Measurements from ENCODE around the gene SMIM22. TPM values are rescaled to one million over a fixed set of nuclear protein-coding genes. Genes with fewer than 3 reads are reported as not detected.

SMIM22 gene
- total and polyA plus RNA-seq, 7 experiments from 2014 or later, result not detected

DNA sequence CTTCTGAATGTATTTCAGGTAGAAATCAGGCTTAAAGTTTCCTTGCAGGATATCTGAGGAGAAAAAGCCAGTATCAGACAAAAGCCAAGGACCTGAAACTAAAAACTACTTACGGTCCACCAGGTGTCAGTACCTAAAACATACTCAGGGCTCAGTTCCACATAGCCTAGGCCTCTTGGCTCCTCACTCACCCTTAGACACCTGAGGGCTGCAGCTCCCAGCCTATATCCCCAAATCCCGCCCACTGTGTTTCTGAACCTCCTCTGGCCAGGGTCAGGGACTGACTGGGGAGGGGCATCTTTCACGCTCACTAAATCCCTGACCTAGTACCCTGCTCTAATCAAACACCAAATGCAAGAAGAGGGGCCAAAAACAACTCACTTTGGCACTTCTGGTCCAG is 16.1 kb downstream of the SMIM22 start:
- Histone ChIP-seq H3K27me3 (ENCODE audit: control insufficient read depth in 2 of 2, insufficient read depth in 2 of 2, low read length in 2 of 2) (no peaks in the 10 kb centered on the region), H3K36me3 (ENCODE audit: control insufficient read depth in 2 of 3, insufficient read depth in 3 of 3, low read length in 3 of 3) (peaks cover 0 to 77% (median 19%) of the 10 kb centered on the region in 3 experiments), H3K4me1 (ENCODE audit: control insufficient read depth in 2 of 2, insufficient read depth in 2 of 2, low read length in 2 of 2) (no peaks in the 10 kb centered on the region), H3K4me3 (ENCODE audit: low read length) (no peak overlapping the region), H3K9me3 (ENCODE audit: control insufficient read depth in 2 of 3, low read length in 3 of 3) (no peaks in the 10 kb centered on the region), H3K27ac (ENCODE audit: low read depth, low read length) (no peak overlapping the region)
- intact Hi-C loops (cut with micrococcal nuclease), result no loop called here
- Mint-ChIP-seq H3K4me3 (no peak overlapping the region), H3K36me3 (peaks cover 5 to 46% (median 10%) of the 10 kb centered on the region in 5 donors), H3K27me3 (no peaks in the 10 kb centered on the region), H3K27ac (peak overlapping the region in 2 of 9 donors; percentile 49 to 77), H3K9me3 (no peaks in the 10 kb centered on the region), H3K4me1 (peaks cover 0 to 2% (median 0%) of the 10 kb centered on the region in 7 donors)
- no peak for ATAC-seq
- POLR2A ChIA-PET, result interaction anchor here (1.0 kb wide), 1 partner anchor 347 kb away, joined by 3 read pairs; no protein-coding TSS in a partner anchor
- no peak for DNase-seq
- CTCF ChIA-PET, result no interaction called here

DNA sequence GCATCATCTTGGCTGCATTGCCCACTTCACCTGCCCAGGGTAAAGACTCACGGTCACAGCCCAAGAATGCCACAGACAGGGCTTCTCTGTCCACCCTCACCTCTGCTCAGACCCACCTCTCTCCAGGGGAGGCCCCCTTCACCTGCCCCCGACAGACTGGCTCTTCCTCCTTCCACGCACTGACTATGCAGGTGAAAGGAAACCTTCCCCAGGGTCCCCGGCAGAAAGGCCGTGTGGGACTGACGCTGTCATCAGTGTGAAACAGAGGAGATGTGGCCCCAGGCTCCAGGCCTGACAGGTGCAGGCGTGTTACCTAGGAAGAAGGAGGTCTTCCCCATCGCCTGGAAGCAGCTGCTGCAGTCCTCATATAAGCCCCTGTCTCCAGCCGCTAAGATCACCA is 16.6 kb downstream of the SMIM22 start:
- Mint-ChIP-seq H3K27ac (peak overlapping the region in 1 of 9 donors; percentile 49), H3K36me3 (peaks cover 5 to 49% (median 12%) of the 10 kb centered on the region in 5 donors), H3K4me1 (peaks cover 0 to 2% (median 0%) of the 10 kb centered on the region in 7 donors), H3K27me3 (no peaks in the 10 kb centered on the region), H3K9me3 (no peaks in the 10 kb centered on the region), H3K4me3 (no peak overlapping the region)
- DNase-seq (no peak), ATAC-seq (no peak)
- H3K36me3 ChIP-seq (ENCODE audit: control insufficient read depth in 2 of 3, insufficient read depth in 3 of 3, low read length in 3 of 3), result peaks cover 0 to 78% (median 19%) of the 10 kb centered on the region in 3 experiments
- POLR2A ChIA-PET, result no interaction called here
- CTCF ChIA-PET, result no interaction called here
- H3K27ac ChIP-seq (ENCODE audit: low read depth, low read length), result no peak overlapping the region
- no peaks in the 10 kb centered on the region for H3K4me1 ChIP-seq (ENCODE audit: control insufficient read depth in 2 of 2, insufficient read depth in 2 of 2, low read length in 2 of 2)
- H3K9me3 ChIP-seq (ENCODE audit: control insufficient read depth in 2 of 3, low read length in 3 of 3), result no peaks in the 10 kb centered on the region
- no peak overlapping the region for H3K4me3 ChIP-seq (ENCODE audit: low read length)
- H3K27me3 ChIP-seq (ENCODE audit: control insufficient read depth in 2 of 2, insufficient read depth in 2 of 2, low read length in 2 of 2), result no peaks in the 10 kb centered on the region
- intact Hi-C loops (cut with micrococcal nuclease), result no loop called here

GRCh38 chr16:4813251-4814003 is 18.3 kb downstream of the SMIM22 start:
- Mint-ChIP-seq H3K4me3 (no peak overlapping the region), H3K9me3 (no peaks in the 10 kb centered on the region), H3K4me1 (peaks cover 0 to 2% (median 0%) of the 10 kb centered on the region in 7 donors), H3K36me3 (peaks cover 0 to 45% (median 12%) of the 10 kb centered on the region in 5 donors), H3K27ac (peak overlapping the region in 1 of 9 donors; percentile 49), H3K27me3 (no peaks in the 10 kb centered on the region)
- Histone ChIP-seq H3K27ac (ENCODE audit: low read depth, low read length) (no peak overlapping the region), H3K36me3 (ENCODE audit: control insufficient read depth in 2 of 3, insufficient read depth in 3 of 3, low read length in 3 of 3) (peaks cover 0 to 80% (median 18%) of the 10 kb centered on the region in 3 experiments), H3K4me1 (ENCODE audit: control insufficient read depth in 2 of 2, insufficient read depth in 2 of 2, low read length in 2 of 2) (no peaks in the 10 kb centered on the region), H3K9me3 (ENCODE audit: control insufficient read depth in 2 of 3, low read length in 3 of 3) (no peaks in the 10 kb centered on the region), H3K27me3 (ENCODE audit: control insufficient read depth in 2 of 2, insufficient read depth in 2 of 2, low read length in 2 of 2) (no peaks in the 10 kb centered on the region), H3K4me3 (ENCODE audit: low read length) (no peak overlapping the region)
- intact Hi-C loops (cut with micrococcal nuclease), result no loop called here
- POLR2A ChIA-PET, result no interaction called here
- no peak for DNase-seq
- ATAC-seq, result no peak
- CTCF ChIA-PET, result no interaction called here

- Histone ChIP-seq H3K4me3 (ENCODE audit: low read length) (no peak overlapping the region), H3K27ac (ENCODE audit: low read depth, low read length) (no peak overlapping the region), H3K9me3 (ENCODE audit: control insufficient read depth in 2 of 3, low read length in 3 of 3) (no peaks in the 10 kb centered on the region), H3K36me3 (ENCODE audit: control insufficient read depth in 2 of 3, insufficient read depth in 3 of 3, low read length in 3 of 3) (peaks cover 0 to 80% (median 18%) of the 10 kb centered on the region in 3 experiments), H3K4me1 (ENCODE audit: control insufficient read depth in 2 of 2, insufficient read depth in 2 of 2, low read length in 2 of 2) (no peaks in the 10 kb centered on the region), H3K27me3 (ENCODE audit: control insufficient read depth in 2 of 2, insufficient read depth in 2 of 2, low read length in 2 of 2) (no peaks in the 10 kb centered on the region)
- Mint-ChIP-seq H3K9me3 (no peaks in the 10 kb centered on the region), H3K4me3 (no peak overlapping the region), H3K36me3 (peaks cover 0 to 49% (median 16%) of the 10 kb centered on the region in 5 donors), H3K27ac (peak overlapping the region in 1 of 9 donors; percentile 52), H3K27me3 (no peaks in the 10 kb centered on the region), H3K4me1 (peaks cover 0 to 3% (median 0%) of the 10 kb centered on the region in 7 donors)
- ATAC-seq, result no peak
- no peak for DNase-seq
- ChIA-PET POLR2A (no interaction called here), CTCF (no interaction called here)
- intact Hi-C loops (cut with micrococcal nuclease), result no loop called here
Measured at GRCh38 chr16:4814046-4814445, 18.9 kb downstream of the SMIM22 start.

DNA sequence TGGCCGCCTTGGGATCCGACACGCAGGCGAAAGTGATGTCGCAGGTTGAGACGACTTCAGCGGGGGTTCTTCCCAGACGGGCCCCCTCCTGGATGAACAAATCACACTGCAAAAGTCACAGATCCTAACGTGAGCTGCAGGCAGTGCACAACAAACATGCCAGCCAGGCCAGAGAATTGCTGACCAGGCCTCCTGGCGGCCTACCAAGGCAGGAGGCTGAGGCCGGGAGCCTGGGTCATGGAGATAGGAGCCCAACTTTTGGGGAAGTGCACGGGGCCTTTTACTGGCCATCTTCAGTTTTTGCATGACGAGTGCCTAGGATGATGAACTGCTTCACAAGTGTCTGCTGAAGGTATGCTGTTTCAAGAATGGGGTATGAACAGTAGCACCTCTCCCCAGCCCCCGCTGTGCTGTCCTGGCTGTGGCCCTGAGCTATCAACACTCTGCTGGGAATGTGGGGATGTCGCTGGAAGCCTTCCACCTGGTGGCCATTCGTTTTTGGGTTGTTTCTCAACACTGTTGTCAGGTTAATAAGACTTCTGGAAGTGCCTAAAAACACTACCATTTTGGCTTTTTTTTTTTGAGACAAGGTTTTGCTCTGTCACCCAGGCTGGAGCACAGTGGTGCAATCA is 19.5 kb downstream of the SMIM22 start:
- no peak overlapping the region for H3K4me3 ChIP-seq (ENCODE audit: low read length)
- DNase-seq (no peak), ATAC-seq (no peak)
- ChIA-PET POLR2A (interaction anchor here (0.6 kb wide), 1 partner anchor 46 kb away, joined by 3 read pairs; no protein-coding TSS in a partner anchor), CTCF (no interaction called here)
- H3K27me3 Mint-ChIP-seq, result no peaks in the 10 kb centered on the region
- no peaks in the 10 kb centered on the region for H3K27me3 ChIP-seq (ENCODE audit: control insufficient read depth in 2 of 2, insufficient read depth in 2 of 2, low read length in 2 of 2)
- H3K4me3 Mint-ChIP-seq, result no peak overlapping the region
- H3K9me3 ChIP-seq (ENCODE audit: control insufficient read depth in 2 of 3, low read length in 3 of 3), result no peaks in the 10 kb centered on the region
- H3K36me3 ChIP-seq (ENCODE audit: control insufficient read depth in 2 of 3, insufficient read depth in 3 of 3, low read length in 3 of 3), result peaks cover 0 to 79% (median 18%) of the 10 kb centered on the region in 3 experiments
- peak overlapping the region in 1 of 9 donors; percentile 52 for H3K27ac Mint-ChIP-seq
- H3K36me3 Mint-ChIP-seq, result peaks cover 0 to 49% (median 16%) of the 10 kb centered on the region in 5 donors
- no peaks in the 10 kb centered on the region for H3K9me3 Mint-ChIP-seq
- no peaks in the 10 kb centered on the region for H3K4me1 ChIP-seq (ENCODE audit: control insufficient read depth in 2 of 2, insufficient read depth in 2 of 2, low read length in 2 of 2)
- intact Hi-C loops (cut with micrococcal nuclease), result no loop called here
- no peak overlapping the region for H3K27ac ChIP-seq (ENCODE audit: low read depth, low read length)
- peaks cover 0 to 3% (median 0%) of the 10 kb centered on the region in 7 donors for H3K4me1 Mint-ChIP-seq

DNA sequence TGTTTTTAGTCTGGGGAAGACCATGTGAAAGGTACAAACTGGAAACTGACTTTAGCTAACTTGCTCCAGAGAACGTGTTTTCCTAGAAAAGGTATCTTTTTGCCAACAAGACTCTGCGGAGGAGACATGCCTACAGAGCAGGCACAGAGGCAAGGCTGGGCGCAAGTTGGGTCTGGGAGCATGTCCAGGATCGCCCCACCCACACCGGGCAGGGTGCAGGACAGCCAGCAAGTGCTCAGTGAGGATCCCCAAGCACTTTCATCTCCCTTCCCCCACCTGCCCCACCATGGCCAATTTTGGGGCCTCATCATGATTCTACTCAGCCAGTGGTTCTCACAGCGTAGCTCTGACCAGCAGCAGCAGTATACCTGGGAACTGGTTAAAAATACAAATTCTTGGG is 25.5 kb downstream of the SMIM22 start:
- no peaks in the 10 kb centered on the region for H3K27me3 Mint-ChIP-seq
- no peak for DNase-seq
- CTCF ChIA-PET, result interaction anchor here (0.6 kb wide), 1 partner anchor 12 kb away, joined by 3 read pairs; no protein-coding TSS in a partner anchor
- peaks cover 0 to 8% (median 0%) of the 10 kb centered on the region in 7 donors for H3K4me1 Mint-ChIP-seq
- POLR2A ChIA-PET, result no interaction called here
- peaks cover 7 to 37% (median 20%) of the 10 kb centered on the region in 5 donors for H3K36me3 Mint-ChIP-seq
- no peak overlapping the region for H3K4me3 Mint-ChIP-seq
- Histone ChIP-seq H3K4me1 (ENCODE audit: control insufficient read depth in 2 of 2, insufficient read depth in 2 of 2, low read length in 2 of 2) (no peaks in the 10 kb centered on the region), H3K9me3 (ENCODE audit: control insufficient read depth in 2 of 3, low read length in 3 of 3) (no peaks in the 10 kb centered on the region), H3K27ac (ENCODE audit: low read depth, low read length) (no peak overlapping the region), H3K27me3 (ENCODE audit: control insufficient read depth in 2 of 2, insufficient read depth in 2 of 2, low read length in 2 of 2) (no peaks in the 10 kb centered on the region), H3K36me3 (ENCODE audit: control insufficient read depth in 2 of 3, insufficient read depth in 3 of 3, low read length in 3 of 3) (peaks cover 11 to 84% (median 16%) of the 10 kb centered on the region in 3 experiments), H3K4me3 (ENCODE audit: low read length) (no peak overlapping the region)
- no peaks in the 10 kb centered on the region for H3K9me3 Mint-ChIP-seq
- ATAC-seq, result no peak
- intact Hi-C loops (cut with micrococcal nuclease), result no loop called here
- peak overlapping the region in 1 of 9 donors; percentile 19 for H3K27ac Mint-ChIP-seq
